Measurements from ENCODE around the gene DDX25. TPM values are rescaled to one million over a fixed set of nuclear protein-coding genes. Genes with fewer than 3 reads are reported as not detected.

The DDX25 gene
- total and polyA plus RNA-seq, 9 of the 15 experiments (the other 6 are each of a cell fraction or from before 2014, with no cell fraction given) = not detected

GRCh38 chr11:125887373-125888324 lies 16.7 kb upstream of the DDX25 start, which contains the start of gene HYLS1 (continued):
- TF ChIP-seq NCOA1 (IDR thresholded peaks at IDR 0.05; ENCODE audit: low read depth) = no peak; the same call in 1 of the 2 replicates
- no peak for TF ChIP-seq ZNF609 (CRISPR knock-in tag; IDR thresholded peaks at IDR 0.05; ENCODE audit: borderline replicate concordance)
- no peak for TF ChIP-seq ZNF57 (CRISPR knock-in tag; IDR thresholded peaks at IDR 0.05)
- peak; percentile 91 for TF ChIP-seq CXXC5 (CRISPR knock-in tag; IDR thresholded peaks at IDR 0.05)
- no peak for TF ChIP-seq TCF15 (CRISPR knock-in tag; IDR thresholded peaks at IDR 0.05)
- 0 out of 2 replicates have a peak, but pooled peaks have one; percentile 72 for TF ChIP-seq RBM14 (IDR thresholded peaks at IDR 0.05; ENCODE audit: borderline replicate concordance, insufficient read depth, low read depth, low read length)
- TF ChIP-seq ELF4 (CRISPR knock-in tag; IDR thresholded peaks at IDR 0.05) = peak; percentile 10; the same call in 1 of the 2 replicates
- TF ChIP-seq YBX1 (IDR thresholded peaks at IDR 0.05) = no peak
- TF ChIP-seq ZNF263 (CRISPR knock-in tag; IDR thresholded peaks at IDR 0.05; ENCODE audit: borderline replicate concordance) = no peak
- TF ChIP-seq SIRT6 (IDR thresholded peaks at IDR 0.05; ENCODE audit: low read depth, low read length) = no peak
- no peak for TF ChIP-seq NR3C1 (CRISPR knock-in tag; IDR thresholded peaks at IDR 0.05)
- TF ChIP-seq PHB2 (IDR thresholded peaks at IDR 0.05; ENCODE audit: low read depth) = no peak
- TF ChIP-seq ARID4B (CRISPR knock-in tag; IDR thresholded peaks at IDR 0.05) = no peak
- TF ChIP-seq HLTF (IDR thresholded peaks at IDR 0.05) = no peak
- no peak for TF ChIP-seq NBN (IDR thresholded peaks at IDR 0.05; ENCODE audit: low read depth)
- TF ChIP-seq U2AF1 (optimal IDR thresholded peaks at IDR 0.05; ENCODE audit: low read depth, low read length) = peak; percentile 69
- TF ChIP-seq CREBBP (IDR thresholded peaks at IDR 0.05; ENCODE audit: low read depth, low read length) = no peak
- peak; percentile 6 for TF ChIP-seq RBM25 (IDR thresholded peaks at IDR 0.05; ENCODE audit: low read depth, low read length, severe bottlenecking)
- TF ChIP-seq SUPT5H (IDR thresholded peaks at IDR 0.05) = peak; percentile 83

Measured in K562 (cell line).